Body of pancreas (tissue), 4 donors: Measurements from ENCODE around the gene AOAH.

Experiments used
- CTCF ChIP-seq, 7 experiments: fragments of 450-650 bp in 4 of 7; fragments of 200-600 bp in 3 of 7; sonication (generic) in 3 of 7; IDR thresholded peaks; one replicate each; pipeline ENCODE4 v1.5.1; 2016 to 2019; ENCODE audit warnings: antibody characterized with exemption in 7 of 7
- POLR2A ChIP-seq, 3 donors: fragments of 450-650 bp; IDR thresholded peaks; one replicate each; pipeline ENCODE4 v1.6.1; 2016; ENCODE audit warnings: antibody characterized with exemption in 3 of 3, mild to moderate bottlenecking in 2 of 3

- TF ChIP-seq CTCF (IDR thresholded peaks at IDR 0.05): no peak
- TF ChIP-seq POLR2A (IDR thresholded peaks at IDR 0.05): no peak
Observed at GRCh38 chr7:36620166-36620708, 104.1 kb downstream of the AOAH start.
